ENCODE results near the gene LDLRAD4.
"Not testable (repeated sequence)": the region's sequence is repeated elsewhere in the genome, so short reads cannot be mapped to it uniquely, and the experiment has no call there.

The LDLRAD4 gene

DNA sequence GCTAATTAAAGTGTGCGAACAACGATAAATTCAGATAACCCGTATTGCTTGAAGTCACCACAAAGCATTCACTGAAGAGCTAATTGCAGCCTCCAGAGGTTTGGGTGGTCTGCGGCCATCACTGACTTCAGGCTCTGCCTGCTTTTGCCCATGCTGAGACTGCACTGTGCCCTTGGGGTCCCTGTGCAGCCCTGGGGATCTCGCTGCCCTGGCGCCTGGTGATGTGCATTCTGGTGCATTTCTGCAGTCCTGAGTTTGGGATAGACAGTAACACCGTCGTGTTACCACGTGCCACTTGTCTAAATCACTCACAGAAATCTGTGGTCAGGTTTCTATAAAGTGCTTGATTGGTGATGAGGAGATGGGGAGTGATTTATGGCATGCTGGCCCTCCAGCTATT, 27.6 kb downstream of the LDLRAD4 start:
- DNase-seq (ENCODE audit: low read depth, low spot score), result no peak

- DNase-seq (ENCODE audit: low read depth, low spot score), result no peak
Observed at GRCh38 chr18:13246591-13246990, 28.0 kb downstream of the LDLRAD4 start.

GRCh38 chr18:13247506-13247905, 28.9 kb downstream of the LDLRAD4 start:
- no peak for DNase-seq (ENCODE audit: low read depth, low spot score)

DNA sequence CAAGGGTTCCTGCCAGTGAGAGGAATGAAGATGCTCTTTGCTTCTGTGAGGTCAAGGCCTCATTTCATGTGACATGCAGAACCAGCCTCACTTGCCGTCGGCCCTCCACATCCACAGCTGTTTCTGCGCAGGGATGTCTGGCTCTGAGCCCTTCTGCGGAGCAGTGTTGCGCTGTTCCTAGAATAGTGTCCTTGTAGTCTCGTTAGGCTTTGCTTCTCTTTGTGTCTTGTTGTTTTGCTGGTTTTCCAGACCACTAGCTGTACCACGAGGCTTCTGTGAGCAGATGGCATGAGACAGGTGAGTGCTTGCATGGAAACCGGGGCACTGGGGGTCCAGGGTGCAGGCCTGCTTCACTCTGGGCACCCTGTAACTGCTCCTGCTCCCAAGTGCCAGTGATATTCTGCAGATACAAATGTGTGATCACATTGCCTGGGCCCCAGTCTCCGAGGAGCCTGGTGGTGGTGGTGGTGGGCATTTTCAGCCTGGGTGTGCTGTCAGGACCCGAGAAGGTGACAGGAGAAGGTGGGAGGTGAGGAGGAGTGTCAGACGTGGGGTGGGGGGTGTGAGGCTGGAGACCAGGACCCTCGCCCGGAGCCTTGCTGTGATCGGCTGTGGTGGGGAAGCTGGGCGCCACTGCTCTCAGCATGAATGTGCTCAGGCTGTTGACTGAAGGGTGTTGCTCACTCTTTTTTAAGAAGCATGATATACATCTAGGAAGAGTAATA, 34.3 kb downstream of the LDLRAD4 start:
- DNase-seq (ENCODE audit: low read depth, low spot score), result no peak

DNA sequence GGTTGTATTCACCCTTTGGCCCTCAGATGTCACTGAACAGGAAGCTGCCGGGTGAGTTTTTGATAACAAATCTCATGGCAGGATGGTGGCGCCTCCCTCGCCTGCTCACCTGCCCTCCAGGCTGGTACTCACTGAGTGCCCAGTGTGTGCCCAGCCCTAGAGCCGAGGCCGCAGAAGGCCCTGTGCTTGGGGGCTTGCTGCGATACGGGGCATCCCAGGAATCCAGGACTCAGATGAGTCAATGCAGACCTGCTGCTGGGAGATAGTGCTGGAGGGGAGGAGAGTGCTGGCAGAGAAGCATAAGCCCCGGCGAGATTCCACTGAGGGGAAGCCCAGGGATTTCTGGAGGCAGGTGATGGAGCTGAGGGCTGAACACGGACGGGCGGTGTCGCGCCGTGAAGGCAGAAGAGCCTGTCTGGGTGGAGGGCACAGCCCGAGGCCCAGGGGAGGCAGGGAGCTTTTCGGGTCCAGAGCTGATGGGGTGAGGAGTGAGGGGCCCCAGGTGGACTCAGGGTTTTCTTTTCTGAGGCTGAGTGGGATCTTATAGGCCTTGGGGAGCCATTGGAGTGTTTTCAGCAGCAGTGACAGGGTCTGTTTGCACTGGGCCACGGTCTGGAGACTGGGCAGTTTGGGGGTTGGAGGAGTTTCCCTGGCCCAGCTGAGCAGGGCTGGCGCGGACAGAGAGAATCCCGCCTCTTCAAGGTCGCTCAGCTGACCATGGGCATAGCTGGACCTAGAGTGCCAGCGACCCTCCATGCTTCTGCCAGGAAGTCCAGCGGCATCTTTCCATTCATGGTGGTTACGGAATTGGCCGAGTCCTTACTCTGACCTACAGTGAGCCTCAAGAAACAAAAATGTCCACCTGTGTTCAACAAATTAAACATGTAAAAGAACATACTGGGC, 35.5 kb downstream of the LDLRAD4 start:
- no peak for DNase-seq (ENCODE audit: low read depth, low spot score)

DNA sequence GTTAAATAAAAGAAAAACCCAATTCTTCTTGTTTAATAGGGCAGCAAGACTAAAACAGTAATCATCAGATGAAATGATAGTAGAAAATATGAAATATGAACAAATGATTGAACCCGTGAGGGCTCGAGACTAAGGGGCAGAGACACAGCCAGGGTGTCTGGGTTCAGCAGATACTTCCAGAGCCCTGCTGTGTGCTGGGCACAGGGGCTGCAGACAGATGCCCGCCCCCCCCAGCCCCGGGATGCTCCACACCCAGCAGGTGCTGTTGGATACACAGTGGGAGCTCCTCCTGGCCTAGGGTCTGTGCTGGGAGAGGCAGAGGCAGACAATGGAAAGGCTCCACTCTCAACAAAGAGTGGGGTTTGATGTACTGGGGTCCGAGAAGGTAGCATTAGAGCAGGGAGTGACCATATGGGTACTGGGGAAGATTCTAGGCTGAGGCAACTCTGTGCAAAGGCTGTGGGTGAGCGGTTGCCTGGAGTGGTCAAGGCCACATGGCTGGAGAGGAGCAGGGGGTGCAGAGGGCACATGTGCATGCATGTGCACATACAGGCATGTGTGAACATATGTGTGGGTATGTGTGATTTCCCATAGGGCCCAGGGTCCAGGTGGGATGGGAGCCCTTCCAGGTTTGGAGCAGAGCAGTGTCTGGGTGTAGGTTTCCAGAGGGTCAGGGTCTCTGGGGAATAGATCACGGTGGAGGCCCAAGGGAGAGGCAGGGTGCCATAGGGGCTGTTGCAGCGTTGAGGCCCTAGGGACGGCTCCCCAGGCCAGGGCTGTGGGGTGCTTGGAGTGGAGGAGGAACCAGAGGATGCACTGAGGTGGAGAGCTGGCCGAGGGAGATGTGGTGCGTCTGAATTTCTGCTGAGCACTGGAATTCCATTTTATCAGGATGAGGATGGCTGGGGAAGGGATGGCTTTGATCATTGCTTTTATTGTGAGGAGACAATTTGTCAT, 36.7 kb downstream of the LDLRAD4 start:
- DNase-seq (ENCODE audit: low read depth, low spot score), result no peak

DNA sequence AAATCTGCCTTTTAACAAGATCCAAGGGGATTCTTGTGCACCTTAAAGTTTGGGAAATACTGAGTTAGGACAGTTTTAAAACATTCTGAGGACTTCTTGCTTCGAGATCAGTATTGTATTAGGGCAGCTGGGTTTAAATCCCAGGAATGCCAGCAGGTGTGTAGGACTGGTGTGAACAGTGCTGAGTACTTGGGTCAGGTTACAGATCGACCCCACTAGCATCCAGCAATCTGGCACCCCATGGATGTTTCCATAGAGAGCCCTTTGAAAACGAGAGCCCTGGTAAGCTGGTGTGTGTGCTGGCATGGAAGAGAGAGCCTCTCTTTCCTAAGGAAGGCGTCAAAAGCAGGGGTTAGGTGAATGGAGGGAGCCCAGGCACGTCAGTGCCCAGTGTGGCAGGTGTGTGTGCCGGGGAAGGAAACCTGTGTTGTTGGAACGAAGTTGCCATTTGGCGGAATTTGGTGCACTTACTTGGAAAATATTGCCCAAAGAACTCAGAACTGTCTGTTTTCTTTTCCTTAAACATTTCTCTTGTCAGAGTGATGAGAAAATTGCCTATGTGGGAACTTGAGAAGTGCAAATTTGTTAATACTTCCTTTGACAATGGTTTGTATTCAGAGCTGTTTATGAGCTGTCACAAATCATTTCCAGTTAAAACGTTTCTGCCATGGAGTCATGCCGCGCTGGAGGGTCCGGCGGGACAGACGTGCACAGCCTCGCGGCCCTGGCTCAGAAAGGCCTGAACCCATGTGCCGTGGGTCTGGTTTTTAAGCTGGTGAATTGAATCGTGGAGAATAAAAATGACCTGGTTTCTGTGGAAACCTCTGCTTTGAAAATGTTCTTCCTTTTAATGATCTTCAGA, 38.1 kb downstream of the LDLRAD4 start:
- no peak for DNase-seq (ENCODE audit: low read depth, low spot score)

- DNase-seq (ENCODE audit: low read depth, low spot score), result no peak
Observed at GRCh38 chr18:13257361-13257980, 38.9 kb downstream of the LDLRAD4 start.

GRCh38 chr18:13258921-13259320, 40.4 kb downstream of the LDLRAD4 start:
- no peak for DNase-seq (ENCODE audit: low read depth, low spot score)

- no peak for DNase-seq (ENCODE audit: low read depth, low spot score)
Observed at GRCh38 chr18:13259701-13260100, 41.1 kb downstream of the LDLRAD4 start.

DNA sequence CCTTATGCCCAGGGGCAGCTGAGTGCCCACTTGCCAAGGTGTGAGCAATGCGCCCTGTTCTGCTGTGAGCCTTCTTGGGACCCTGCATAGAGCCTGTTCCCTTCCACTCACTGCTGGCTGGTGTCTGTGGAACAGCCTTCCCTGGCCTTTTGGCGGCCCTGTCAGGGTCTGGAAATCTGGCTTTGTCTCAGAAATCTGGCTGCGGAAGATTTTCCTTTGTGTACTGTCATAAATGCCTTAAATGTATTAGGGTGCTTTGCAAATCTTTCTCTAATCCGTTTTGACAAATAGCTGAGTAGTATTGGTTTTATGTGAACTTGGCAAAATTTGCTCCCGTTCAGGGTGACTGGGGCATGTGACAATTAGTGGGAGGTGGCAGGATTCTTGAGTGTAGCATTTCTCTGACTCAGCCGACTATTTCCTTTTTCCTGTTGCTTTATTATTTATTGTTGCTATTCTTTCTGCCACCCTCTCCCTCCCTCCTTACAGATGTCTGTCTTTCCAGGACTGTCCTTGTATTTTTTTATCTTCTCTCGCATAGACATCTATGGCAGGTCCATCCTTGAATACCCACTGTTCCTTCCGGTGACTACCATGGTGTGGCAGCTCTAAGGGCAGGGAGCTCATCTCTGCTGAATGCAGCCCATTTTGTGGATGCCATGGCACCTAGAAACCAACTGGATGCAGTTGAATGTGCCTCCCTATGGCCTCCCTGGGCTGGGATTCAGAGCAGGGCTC, 41.8 kb downstream of the LDLRAD4 start:
- DNase-seq (ENCODE audit: low read depth, low spot score), result no peak

- DNase-seq (ENCODE audit: low read depth, low spot score), result no peak
Observed at GRCh38 chr18:13260935-13261640, 42.5 kb downstream of the LDLRAD4 start.

GRCh38 chr18:13261661-13262357, 43.2 kb downstream of the LDLRAD4 start:
- no peak for DNase-seq (ENCODE audit: low read depth, low spot score)

- not testable (repeated sequence) for DNase-seq (ENCODE audit: low read depth, low spot score)
Observed at GRCh38 chr18:13262358-13262680, 43.8 kb downstream of the LDLRAD4 start.

DNA sequence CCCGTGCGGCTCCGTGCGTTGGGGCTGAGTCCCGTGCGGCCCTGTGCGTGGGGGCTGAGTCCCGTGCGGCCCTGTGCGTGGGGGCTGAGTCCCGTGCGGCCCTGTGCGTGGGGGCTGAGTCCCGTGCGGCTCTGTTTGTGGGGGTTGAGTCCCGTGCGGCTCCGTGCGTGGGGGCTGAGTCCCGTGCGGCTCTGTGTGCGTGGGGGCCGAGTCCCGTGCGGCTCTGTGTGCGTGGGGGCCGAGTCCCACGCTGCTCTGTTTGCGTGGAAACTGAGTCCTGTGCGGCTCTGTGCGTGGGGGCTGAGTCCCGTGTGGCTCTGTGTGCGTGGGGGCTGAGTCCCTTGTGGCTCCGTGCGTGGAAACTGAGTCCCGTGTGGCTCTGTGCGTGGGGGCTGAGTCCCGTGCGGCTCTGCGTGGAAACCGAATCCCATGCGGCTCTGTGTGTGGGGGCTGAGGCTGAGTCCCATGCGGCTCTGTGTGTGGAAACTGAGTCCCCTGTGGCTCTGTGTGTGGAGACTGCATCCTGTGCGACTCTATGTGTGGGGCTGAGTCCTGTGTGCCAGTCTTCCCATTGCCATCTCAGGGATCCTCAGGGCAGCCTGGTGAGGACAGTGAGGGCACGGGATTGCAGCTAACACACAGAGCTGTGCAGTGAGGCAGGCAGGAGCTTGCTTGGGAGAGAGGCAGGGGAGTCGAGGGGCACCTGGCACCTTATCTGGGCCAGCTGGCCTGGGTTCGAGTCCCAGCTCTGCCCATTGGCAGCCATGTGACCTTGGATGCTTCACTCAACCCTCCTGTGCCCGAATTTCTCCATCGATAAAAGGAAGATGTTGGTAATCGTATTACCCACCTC, 44.5 kb downstream of the LDLRAD4 start:
- no peak for DNase-seq (ENCODE audit: low read depth, low spot score)

DNA sequence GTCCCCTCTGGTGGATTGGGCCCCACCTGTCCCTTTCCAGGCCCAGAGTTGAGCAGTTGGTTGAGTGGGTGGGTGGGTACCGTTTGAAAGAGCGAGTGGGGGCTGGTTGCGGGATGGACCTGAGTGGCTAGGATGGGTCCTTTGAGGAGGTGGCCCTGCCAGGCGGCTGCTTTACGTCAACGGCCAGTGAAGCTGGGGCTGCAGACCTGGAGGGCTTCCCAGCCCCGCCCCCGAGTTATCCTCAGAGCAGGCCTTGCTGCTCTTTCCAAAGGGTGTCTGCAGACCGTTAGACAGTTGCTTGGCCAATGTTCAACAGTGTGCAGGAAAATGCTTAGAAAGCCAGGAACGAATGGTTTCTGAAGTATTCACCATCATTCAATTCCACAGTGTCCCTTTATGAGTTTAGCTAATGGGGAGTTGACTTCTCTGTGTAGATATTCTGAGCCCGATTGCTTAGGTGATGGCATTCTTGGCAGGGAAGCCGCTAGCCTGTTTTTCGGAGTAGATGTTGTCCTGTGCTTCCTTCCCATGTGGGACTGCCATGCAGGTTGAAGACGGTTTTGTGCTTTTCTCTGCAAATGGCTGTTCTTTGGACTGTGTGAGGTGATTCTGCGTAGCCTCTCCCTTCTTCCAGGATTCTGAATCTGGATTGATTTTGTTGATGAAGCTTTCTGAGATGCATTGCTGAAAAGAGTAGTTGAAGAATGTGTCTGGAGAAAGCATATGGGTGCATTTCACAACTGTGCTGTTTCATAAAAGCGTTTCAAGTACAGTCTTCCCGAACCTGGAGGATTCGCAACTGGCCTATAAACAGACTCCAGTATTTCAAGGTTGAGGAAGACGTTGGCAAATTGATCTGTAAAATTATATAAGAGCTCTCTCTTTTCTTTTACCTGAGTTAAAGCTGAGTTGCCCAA, 45.8 kb downstream of the LDLRAD4 start:
- DNase-seq (ENCODE audit: low read depth, low spot score), result no peak
